ENCODE measurements around the gene SEMA4D.
A peak's percentile ranks its signal among the peaks of the same experiment; 100 is the strongest.

Gene SEMA4D

GRCh38 chr9:89502038-89502601 is 4.2 kb upstream of the SEMA4D start:
- no peaks in the 10 kb centered on the region for H3K27me3 ChIP-seq (ENCODE audit: control insufficient read depth, insufficient read depth, low read length, poor library complexity, severe bottlenecking)
- H3K4me3 ChIP-seq (ENCODE audit: insufficient read depth, low read depth, low read length): no peak overlapping the region
- no peak overlapping the region for H3K27ac ChIP-seq (ENCODE audit: insufficient read depth, low read depth, low read length, poor library complexity, severe bottlenecking)
- H3K36me3 ChIP-seq (ENCODE audit: control insufficient read depth, insufficient read depth, low read length): no peaks in the 10 kb centered on the region
- peaks cover 20% of the 10 kb centered on the region for H3K4me1 ChIP-seq (ENCODE audit: control insufficient read depth, insufficient read depth, low read length)
- no peaks in the 10 kb centered on the region for H3K9me3 ChIP-seq (ENCODE audit: control insufficient read depth, low read length)
- WGBS, 2 experiments: 90 to 96% methylated on average over 4 to 6 of the region's 6 CpGs

DNA sequence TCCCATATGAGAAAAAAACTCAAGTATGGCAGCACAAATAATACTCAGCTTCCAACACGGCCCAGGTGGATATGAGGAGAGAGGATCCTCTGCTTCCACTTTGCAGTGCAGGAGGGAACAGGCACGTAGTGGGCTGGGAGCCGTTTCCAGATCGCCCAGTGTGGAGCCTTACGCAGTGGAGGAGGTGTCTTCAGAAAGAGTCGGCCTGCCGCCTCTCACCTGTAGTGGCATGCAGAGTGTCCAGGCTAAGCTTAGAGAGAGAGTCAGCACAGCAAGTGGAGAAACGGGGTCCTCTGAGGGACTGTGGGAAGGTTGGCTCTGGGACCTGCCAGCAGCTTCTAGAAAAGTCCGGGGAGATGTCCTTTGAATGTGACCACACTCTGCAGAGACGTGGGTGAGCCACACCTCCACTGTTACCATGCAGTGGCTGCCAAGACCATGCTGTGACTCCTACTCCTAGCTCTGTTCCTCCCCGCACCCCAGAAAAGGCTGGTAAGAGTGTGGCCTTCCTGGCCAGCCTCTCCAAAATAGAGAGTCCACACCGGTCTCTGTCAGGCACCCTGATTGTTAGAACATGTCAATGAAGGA is 3.5 kb upstream of the SEMA4D start:
- 89 to 90% methylated on average over 12 of the region's 12 CpGs for WGBS, 2 experiments
- H3K4me1 ChIP-seq (ENCODE audit: control insufficient read depth, insufficient read depth, low read length): peaks cover 25% of the 10 kb centered on the region
- H3K36me3 ChIP-seq (ENCODE audit: control insufficient read depth, insufficient read depth, low read length): no peaks in the 10 kb centered on the region
- no peaks in the 10 kb centered on the region for H3K9me3 ChIP-seq (ENCODE audit: control insufficient read depth, low read length)
- H3K4me3 ChIP-seq (ENCODE audit: insufficient read depth, low read depth, low read length): no peak overlapping the region
- no peaks in the 10 kb centered on the region for H3K27me3 ChIP-seq (ENCODE audit: control insufficient read depth, insufficient read depth, low read length, poor library complexity, severe bottlenecking)
- H3K27ac ChIP-seq (ENCODE audit: insufficient read depth, low read depth, low read length, poor library complexity, severe bottlenecking): no peak overlapping the region

- Histone ChIP-seq H3K27me3 (ENCODE audit: control insufficient read depth, insufficient read depth, low read length, poor library complexity, severe bottlenecking) (no peaks in the 10 kb centered on the region), H3K9me3 (ENCODE audit: control insufficient read depth, low read length) (no peaks in the 10 kb centered on the region), H3K4me3 (ENCODE audit: insufficient read depth, low read depth, low read length) (no peak overlapping the region), H3K4me1 (ENCODE audit: control insufficient read depth, insufficient read depth, low read length) (peaks cover 22% of the 10 kb centered on the region), H3K27ac (ENCODE audit: insufficient read depth, low read depth, low read length, poor library complexity, severe bottlenecking) (no peak overlapping the region), H3K36me3 (ENCODE audit: control insufficient read depth, insufficient read depth, low read length) (no peaks in the 10 kb centered on the region)
- 84 to 85% methylated on average over 5 of the region's 5 CpGs for WGBS, 2 experiments
Measured at GRCh38 chr9:89500008-89500407, 2.1 kb upstream of the SEMA4D start.

DNA sequence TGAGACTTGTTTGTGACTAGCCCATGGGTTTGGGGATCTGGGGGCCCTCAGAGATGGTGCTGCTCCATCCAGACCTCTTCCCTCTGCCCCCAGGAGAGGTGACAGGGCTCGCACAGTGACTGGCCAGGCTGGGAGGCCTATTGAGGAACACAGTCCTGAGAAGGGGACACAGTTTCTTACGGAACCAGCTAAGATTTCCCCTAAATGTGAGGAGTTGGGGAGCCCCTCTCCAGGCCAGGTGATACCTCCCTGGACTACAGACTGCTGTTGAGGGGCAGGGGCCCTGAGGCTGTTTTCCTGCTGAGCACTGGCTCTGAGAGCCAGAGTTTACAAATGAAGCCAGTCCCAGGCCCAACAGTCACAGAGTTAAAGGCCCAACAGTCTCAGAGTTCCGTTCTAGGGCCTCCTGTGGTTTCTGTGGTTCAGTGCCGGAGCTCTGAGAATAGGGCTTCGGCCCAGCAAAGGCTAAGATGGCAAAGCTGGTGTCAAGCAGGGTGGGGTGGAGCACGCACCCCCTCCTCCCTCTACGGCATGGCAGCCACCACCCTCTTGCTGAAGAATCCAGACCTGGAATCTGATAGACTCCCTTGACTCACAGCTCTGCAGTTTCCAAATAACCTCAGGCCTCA is 1.1 kb upstream of the SEMA4D start:
- Histone ChIP-seq H3K4me3 (ENCODE audit: insufficient read depth, low read depth, low read length) (no peak overlapping the region), H3K9me3 (ENCODE audit: control insufficient read depth, low read length) (no peaks in the 10 kb centered on the region), H3K27ac (ENCODE audit: insufficient read depth, low read depth, low read length, poor library complexity, severe bottlenecking) (no peak overlapping the region), H3K4me1 (ENCODE audit: control insufficient read depth, insufficient read depth, low read length) (peaks cover 27% of the 10 kb centered on the region), H3K27me3 (ENCODE audit: control insufficient read depth, insufficient read depth, low read length, poor library complexity, severe bottlenecking) (no peaks in the 10 kb centered on the region), H3K36me3 (ENCODE audit: control insufficient read depth, insufficient read depth, low read length) (no peaks in the 10 kb centered on the region)
- WGBS, 2 experiments: 81 to 85% methylated on average over 7 of the region's 7 CpGs

- WGBS, 2 experiments: 1% methylated on average over 67 of the region's 67 CpGs
- H3K27ac ChIP-seq (ENCODE audit: insufficient read depth, low read depth, low read length, poor library complexity, severe bottlenecking): no peak overlapping the region
- H3K27me3 ChIP-seq (ENCODE audit: control insufficient read depth, insufficient read depth, low read length, poor library complexity, severe bottlenecking): no peaks in the 10 kb centered on the region
- peak overlapping the region; percentile 57 for H3K4me3 ChIP-seq (ENCODE audit: insufficient read depth, low read depth, low read length)
- H3K36me3 ChIP-seq (ENCODE audit: control insufficient read depth, insufficient read depth, low read length): no peaks in the 10 kb centered on the region
- H3K9me3 ChIP-seq (ENCODE audit: control insufficient read depth, low read length): no peaks in the 10 kb centered on the region
- peaks cover 31% of the 10 kb centered on the region for H3K4me1 ChIP-seq (ENCODE audit: control insufficient read depth, insufficient read depth, low read length)
Measured at GRCh38 chr9:89497257-89497963, 503 bp downstream of the SEMA4D start.

DNA sequence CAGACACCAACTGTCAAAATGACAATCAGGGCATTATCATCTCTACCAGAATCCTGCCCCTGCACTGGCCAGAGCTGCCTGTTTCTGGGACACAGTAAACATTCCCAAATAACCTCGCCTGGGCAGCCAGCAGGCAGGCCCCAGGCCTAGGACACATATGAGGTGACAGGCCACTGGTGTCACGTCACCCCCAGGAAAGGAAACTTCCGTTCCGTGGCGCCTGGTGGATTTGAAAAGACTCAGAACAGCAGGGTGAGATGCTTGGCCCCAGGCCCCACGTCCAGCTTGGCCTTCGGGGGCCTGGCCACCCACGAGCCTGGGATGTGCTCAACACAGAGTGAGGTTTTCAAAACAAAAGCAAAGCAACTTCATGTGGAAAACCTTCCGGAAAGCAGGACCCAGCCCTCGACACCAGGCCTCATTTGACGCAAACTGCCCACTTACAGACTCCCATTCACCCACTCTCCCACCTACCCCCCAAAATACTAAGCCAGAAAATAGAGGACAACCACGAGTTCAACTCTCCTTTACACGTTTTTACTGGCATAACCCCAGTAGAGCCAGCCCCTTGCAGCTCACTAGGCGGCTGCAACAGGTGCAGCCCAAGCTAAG is 1.2 kb downstream of the SEMA4D start:
- Histone ChIP-seq H3K4me3 (ENCODE audit: insufficient read depth, low read depth, low read length) (peak overlapping the region; percentile 57), H3K36me3 (ENCODE audit: control insufficient read depth, insufficient read depth, low read length) (no peaks in the 10 kb centered on the region), H3K4me1 (ENCODE audit: control insufficient read depth, insufficient read depth, low read length) (peaks cover 31% of the 10 kb centered on the region), H3K9me3 (ENCODE audit: control insufficient read depth, low read length) (no peaks in the 10 kb centered on the region), H3K27ac (ENCODE audit: insufficient read depth, low read depth, low read length, poor library complexity, severe bottlenecking) (no peak overlapping the region), H3K27me3 (ENCODE audit: control insufficient read depth, insufficient read depth, low read length, poor library complexity, severe bottlenecking) (no peaks in the 10 kb centered on the region)
- 50 to 52% methylated on average over 14 of the region's 14 CpGs for WGBS, 2 experiments

- no peak overlapping the region for H3K27ac ChIP-seq (ENCODE audit: insufficient read depth, low read depth, low read length, poor library complexity, severe bottlenecking)
- H3K9me3 ChIP-seq (ENCODE audit: control insufficient read depth, low read length): no peaks in the 10 kb centered on the region
- WGBS, 2 experiments: 83 to 87% methylated on average over 12 of the region's 12 CpGs
- no peaks in the 10 kb centered on the region for H3K36me3 ChIP-seq (ENCODE audit: control insufficient read depth, insufficient read depth, low read length)
- H3K4me1 ChIP-seq (ENCODE audit: control insufficient read depth, insufficient read depth, low read length): peaks cover 31% of the 10 kb centered on the region
- H3K4me3 ChIP-seq (ENCODE audit: insufficient read depth, low read depth, low read length): no peak overlapping the region
- no peaks in the 10 kb centered on the region for H3K27me3 ChIP-seq (ENCODE audit: control insufficient read depth, insufficient read depth, low read length, poor library complexity, severe bottlenecking)
Measured at GRCh38 chr9:89495824-89496560, 1.9 kb downstream of the SEMA4D start.

- no peak overlapping the region for H3K4me3 ChIP-seq (ENCODE audit: insufficient read depth, low read depth, low read length)
- H3K36me3 ChIP-seq (ENCODE audit: control insufficient read depth, insufficient read depth, low read length): no peaks in the 10 kb centered on the region
- H3K27ac ChIP-seq (ENCODE audit: insufficient read depth, low read depth, low read length, poor library complexity, severe bottlenecking): no peak overlapping the region
- WGBS, 2 experiments: 82 to 88% methylated on average over 5 of the region's 5 CpGs
- H3K27me3 ChIP-seq (ENCODE audit: control insufficient read depth, insufficient read depth, low read length, poor library complexity, severe bottlenecking): no peaks in the 10 kb centered on the region
- no peaks in the 10 kb centered on the region for H3K9me3 ChIP-seq (ENCODE audit: control insufficient read depth, low read length)
- peaks cover 30% of the 10 kb centered on the region for H3K4me1 ChIP-seq (ENCODE audit: control insufficient read depth, insufficient read depth, low read length)
Measured at GRCh38 chr9:89494199-89494598, 3.7 kb downstream of the SEMA4D start.

GRCh38 chr9:89493671-89494070 is 4.2 kb downstream of the SEMA4D start:
- no peak overlapping the region for H3K27ac ChIP-seq (ENCODE audit: insufficient read depth, low read depth, low read length, poor library complexity, severe bottlenecking)
- no peaks in the 10 kb centered on the region for H3K27me3 ChIP-seq (ENCODE audit: control insufficient read depth, insufficient read depth, low read length, poor library complexity, severe bottlenecking)
- 44 to 53% methylated on average over 2 of the region's 2 CpGs for WGBS, 2 experiments
- H3K9me3 ChIP-seq (ENCODE audit: control insufficient read depth, low read length): no peaks in the 10 kb centered on the region
- H3K4me3 ChIP-seq (ENCODE audit: insufficient read depth, low read depth, low read length): no peak overlapping the region
- H3K36me3 ChIP-seq (ENCODE audit: control insufficient read depth, insufficient read depth, low read length): no peaks in the 10 kb centered on the region
- peaks cover 25% of the 10 kb centered on the region for H3K4me1 ChIP-seq (ENCODE audit: control insufficient read depth, insufficient read depth, low read length)
